NCI-H2196 (cell line): ENCODE results near the gene BABAM2.

Experiments
- DNase-seq: peaks from one replicate; lab custom pipeline; 2025; ENCODE audit not compliant: unreplicated experiment; lab: John Stamatoyannopoulos, UW

The BABAM2 gene

GRCh38 chr2:28185153-28185552 is 294.6 kb downstream of the BABAM2 start:
- DNase-seq = no peak

- no peak for DNase-seq
Observed at GRCh38 chr2:28185891-28186290, 295.4 kb downstream of the BABAM2 start.

DNA sequence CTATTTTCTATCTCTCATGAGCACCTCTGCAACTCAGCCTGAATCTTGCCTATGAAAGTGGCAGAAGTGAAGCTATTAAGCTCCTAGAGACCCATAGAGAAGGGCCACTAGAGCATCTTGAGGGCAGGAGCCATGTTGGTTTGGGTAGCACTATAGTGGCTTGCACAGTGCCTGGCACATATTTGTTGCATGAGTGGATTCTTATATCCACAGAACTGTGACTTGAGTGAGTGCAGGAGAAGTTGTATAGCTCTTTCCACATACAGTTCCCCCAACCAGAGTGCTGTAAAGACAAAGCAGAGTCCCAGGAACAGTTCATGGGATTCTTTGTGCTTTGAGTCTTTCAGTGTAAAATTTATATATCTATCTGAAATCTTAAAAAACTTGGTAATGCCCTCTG is 296.7 kb downstream of the BABAM2 start:
- no peak for DNase-seq

DNA sequence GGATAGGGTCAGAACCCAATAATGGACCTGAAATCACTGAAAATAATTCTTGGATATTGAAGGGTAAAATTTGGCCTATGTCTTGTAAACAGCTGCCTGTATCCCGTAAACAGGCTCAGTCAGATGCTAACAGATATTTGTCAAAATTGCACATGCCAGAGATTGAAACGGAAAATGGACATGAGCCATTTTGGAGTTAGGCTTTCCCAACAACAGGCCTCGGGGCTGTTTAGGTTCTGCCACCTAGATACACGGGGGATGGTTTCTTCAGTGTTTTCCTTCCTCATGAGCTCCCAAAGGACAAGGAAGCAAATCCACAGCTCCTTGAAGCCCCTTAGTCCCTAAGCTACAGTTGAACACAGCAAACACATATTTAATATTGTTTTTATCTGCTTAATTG is 297.9 kb downstream of the BABAM2 start:
- no peak for DNase-seq

DNA sequence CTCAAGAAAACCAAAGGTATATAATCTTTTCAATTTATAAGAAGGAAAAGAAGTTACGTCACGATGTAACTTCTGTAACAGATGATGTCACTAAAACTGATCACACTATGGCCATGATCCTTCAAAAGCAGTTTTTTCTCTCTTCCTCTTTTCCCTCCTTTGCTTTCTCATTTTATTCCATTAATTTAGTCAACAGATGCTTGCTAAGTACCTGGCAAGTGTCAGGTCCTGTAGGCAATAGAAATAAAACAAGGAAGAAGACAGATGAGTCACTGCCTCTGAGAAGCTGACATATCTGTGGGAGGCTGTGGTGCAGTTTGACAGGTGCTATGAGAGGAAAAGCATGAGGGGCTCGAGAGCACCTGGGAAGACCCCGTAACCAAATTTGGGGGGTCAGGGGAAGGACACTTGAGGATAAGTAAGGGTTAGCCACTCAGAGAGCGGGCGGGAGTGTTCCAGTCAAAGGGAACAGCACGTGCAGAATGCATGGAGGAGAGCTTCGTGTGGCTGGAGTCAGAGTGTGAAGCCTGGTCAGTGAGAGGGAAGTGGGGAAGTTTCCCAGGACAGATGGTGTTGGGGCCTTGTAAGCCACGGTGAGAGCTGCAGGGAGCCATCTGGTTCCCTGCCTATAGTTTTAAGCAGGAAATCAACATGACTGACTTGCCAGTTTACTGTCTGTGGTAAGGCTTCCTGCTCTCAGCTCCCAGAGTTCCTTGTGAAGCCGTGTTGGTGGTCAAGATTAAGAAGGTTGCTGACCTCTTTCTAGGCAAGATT is 303.3 kb downstream of the BABAM2 start:
- no peak for DNase-seq

- DNase-seq = no peak
Observed at GRCh38 chr2:28199995-28200679, 309.6 kb downstream of the BABAM2 start.

- DNase-seq = no peak
Observed at GRCh38 chr2:28201671-28202180, 311.2 kb downstream of the BABAM2 start.

GRCh38 chr2:28202719-28203118 is 312.2 kb downstream of the BABAM2 start:
- no peak for DNase-seq

- DNase-seq = no peak
Observed at GRCh38 chr2:28206762-28207161, 316.2 kb downstream of the BABAM2 start.

DNA sequence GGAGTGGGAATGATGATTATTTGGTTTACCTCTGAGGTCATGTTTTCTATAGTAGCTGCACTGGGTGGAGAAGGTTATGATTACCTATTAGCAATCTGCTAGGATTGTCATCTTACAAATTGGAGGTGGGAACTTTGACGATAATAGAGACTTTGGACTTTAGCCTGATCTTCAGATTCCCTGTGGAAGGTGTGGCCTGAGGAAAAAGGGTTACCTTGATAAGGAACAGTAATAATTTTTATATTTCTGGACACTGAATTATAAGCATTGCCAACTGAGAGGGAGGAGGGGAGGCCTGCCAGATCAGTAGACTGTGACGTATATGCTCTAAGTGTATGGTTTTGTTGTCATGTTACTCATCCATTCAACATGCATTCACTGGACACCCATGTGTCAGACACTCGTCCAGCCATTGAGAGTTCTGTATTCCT is 318.7 kb downstream of the BABAM2 start:
- no peak for DNase-seq

- no peak for DNase-seq
Observed at GRCh38 chr2:28209864-28210263, 319.3 kb downstream of the BABAM2 start.

DNA sequence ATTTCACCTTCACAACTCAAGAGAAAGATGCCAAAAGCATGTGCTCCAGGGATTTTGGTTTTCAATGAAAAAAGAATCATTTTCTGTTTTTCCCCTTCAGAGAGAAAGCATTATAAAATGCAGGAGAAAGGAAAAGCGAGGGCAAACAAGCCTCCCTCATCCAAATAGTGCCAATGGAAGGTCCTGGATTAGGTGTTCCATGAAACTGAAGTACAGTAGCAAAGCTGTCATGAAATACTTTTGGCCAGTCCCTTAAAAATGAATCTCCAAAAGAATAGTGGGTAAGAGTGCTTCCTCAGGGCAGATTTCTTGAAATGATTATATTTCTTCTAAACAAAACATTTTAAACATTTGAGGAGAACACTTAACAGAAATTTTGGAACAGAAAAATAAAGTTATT is 320.0 kb downstream of the BABAM2 start:
- DNase-seq = no peak

DNA sequence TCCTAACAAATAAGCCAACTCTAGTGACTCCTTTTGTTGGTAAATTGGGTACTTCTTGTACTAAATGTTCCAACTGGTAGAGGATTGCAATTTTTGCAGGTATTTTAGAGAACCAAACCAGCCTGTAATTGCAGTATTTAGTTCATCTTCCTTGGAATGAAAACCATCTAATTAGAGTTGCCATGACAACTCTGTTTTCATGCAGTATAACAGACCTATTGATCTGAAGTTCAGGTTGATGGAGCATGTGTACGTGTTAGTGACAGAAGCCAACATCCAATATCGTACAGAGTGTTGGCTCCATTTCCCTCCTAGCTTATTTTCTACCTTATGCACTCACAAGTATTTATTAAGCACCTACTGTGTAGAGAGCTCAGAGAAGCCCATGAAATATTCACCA is 325.8 kb downstream of the BABAM2 start:
- no peak for DNase-seq

- DNase-seq = no peak
Observed at GRCh38 chr2:28217042-28217740, 326.7 kb downstream of the BABAM2 start.

DNA sequence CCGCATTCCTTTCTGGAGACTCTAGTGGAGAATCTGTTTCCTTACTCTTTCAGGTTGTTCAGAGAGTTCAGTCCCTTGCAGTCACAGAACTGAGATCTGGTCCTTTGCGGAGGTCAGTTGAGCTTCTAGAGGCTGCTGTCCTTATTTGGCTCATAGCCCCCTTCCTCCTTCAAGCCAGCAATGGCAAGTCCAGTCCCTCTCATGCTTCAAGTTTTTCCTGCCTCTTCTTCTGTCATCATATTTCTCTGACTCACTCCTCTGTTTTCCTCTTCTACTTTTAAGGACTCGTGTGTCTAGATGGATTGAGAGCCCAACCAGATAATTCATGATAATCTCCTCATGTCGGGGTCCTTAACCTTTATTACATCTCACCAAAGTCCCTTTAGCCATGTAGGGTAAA is 328.6 kb downstream of the BABAM2 start:
- no peak for DNase-seq

GRCh38 chr2:28219758-28220368 is 329.3 kb downstream of the BABAM2 start:
- DNase-seq = no peak

DNA sequence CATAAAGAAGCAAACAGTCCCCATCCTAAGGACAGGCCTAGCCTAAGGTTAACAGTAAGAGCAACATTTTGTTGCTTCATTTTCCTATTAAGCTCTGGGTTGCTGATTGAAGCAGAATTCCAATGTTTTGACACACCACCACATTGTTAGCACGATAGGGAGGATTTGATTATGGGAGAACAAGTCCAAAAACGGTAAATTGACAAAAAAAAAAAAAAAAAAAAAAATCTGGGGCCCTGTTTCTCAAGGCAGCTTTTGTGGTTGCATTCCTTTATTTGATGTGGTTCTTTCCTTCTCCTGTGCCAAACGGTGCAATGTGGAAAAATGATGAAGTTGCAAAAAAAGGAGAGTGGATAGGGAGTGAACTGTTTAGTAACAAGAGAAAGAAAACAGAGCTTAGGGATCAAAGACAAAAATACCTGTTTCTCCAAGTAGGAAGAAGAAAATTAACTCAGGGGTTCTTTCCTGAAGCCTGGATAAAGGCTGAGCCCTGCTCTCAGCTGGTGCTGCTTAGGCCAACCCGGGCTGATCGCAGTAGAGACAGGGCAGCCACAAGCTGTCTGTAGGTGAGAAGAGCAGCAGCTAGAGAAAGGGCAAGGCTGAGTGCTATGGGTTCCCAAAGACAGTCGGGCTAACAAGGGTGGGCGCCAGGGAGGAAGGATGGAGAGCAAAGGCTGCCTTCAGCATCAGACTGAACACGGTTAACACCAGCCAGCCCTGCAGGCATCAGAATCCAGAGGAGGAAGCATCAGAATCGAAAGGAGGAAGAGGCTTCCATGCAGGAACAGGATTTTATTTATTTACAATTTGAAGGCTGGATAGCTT is 334.3 kb downstream of the BABAM2 start:
- no peak for DNase-seq

- DNase-seq = no peak
Observed at GRCh38 chr2:28225473-28226080, 335.0 kb downstream of the BABAM2 start.

DNA sequence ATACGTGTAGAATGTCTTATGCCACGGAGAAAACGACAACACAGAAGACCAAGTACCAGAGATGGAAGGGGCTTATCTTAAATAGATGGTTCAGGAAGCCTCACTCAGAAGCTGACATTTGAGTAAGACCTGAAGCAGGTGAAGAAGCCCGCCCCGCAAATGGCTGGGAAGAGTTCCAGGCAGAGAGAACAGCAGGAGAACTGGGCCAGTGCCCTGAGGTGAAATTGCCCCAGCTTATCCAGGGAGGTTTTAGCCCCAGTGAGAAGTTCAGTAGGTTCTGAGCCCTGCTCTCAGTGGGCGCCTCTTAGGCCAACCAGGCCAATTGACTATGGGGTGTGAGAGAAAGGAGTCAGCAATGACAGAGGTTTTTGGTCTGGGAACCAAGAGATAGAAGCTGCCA is 336.0 kb downstream of the BABAM2 start:
- no peak for DNase-seq

GRCh38 chr2:28227498-28227897 is 337.0 kb downstream of the BABAM2 start:
- DNase-seq = no peak
